Hippocampal formation (tissue), 2 donors: ENCODE data around the gene CLASP1.
"Not testable (repeated sequence)": the region's sequence is repeated elsewhere in the genome, so short reads cannot be mapped to it uniquely, and the experiment has no call there.

Experiments used
- DNase-seq, 2 donors: peaks; one replicate each; lab custom pipeline; 2025; lab: John Stamatoyannopoulos, UW

CLASP1 gene

GRCh38 chr2:121579309-121579708 is 70.0 kb downstream of the CLASP1 start:
- DNase-seq: no peak

- no peak for DNase-seq
These were observed 71.9 kb downstream of the CLASP1 start for GRCh38 chr2:121577381-121577780.

GRCh38 chr2:121576263-121576662 is 73.0 kb downstream of the CLASP1 start:
- no peak for DNase-seq

- DNase-seq: no peak
These were observed 73.5 kb downstream of the CLASP1 start for GRCh38 chr2:121575800-121576199.

- DNase-seq: no peak
These were observed 78.6 kb downstream of the CLASP1 start for GRCh38 chr2:121570667-121571055.

GRCh38 chr2:121570036-121570666 is 79.1 kb downstream of the CLASP1 start:
- DNase-seq: no peak

- peak; percentile 33 to 59 for DNase-seq
These were observed 81.3 kb downstream of the CLASP1 start for GRCh38 chr2:121567957-121568409.

- DNase-seq: no peak
These were observed 81.8 kb downstream of the CLASP1 start for GRCh38 chr2:121567452-121567851.

GRCh38 chr2:121565389-121566250 is 83.6 kb downstream of the CLASP1 start:
- no peak for DNase-seq

GRCh38 chr2:121564905-121565304 is 84.4 kb downstream of the CLASP1 start:
- DNase-seq: no peak

- not testable (repeated sequence) for DNase-seq
These were observed 85.5 kb downstream of the CLASP1 start for GRCh38 chr2:121563754-121564153.

- DNase-seq: no peak
These were observed 86.7 kb downstream of the CLASP1 start for GRCh38 chr2:121562269-121563176.

GRCh38 chr2:121561617-121562268 is 87.5 kb downstream of the CLASP1 start:
- no peak for DNase-seq

- no peak for DNase-seq
These were observed 90.9 kb downstream of the CLASP1 start for GRCh38 chr2:121558329-121558728.

GRCh38 chr2:121555008-121555407 is 94.3 kb downstream of the CLASP1 start:
- no peak for DNase-seq

GRCh38 chr2:121552477-121553180 is 96.6 kb downstream of the CLASP1 start:
- not testable (repeated sequence) for DNase-seq

- no peak for DNase-seq
These were observed 98.6 kb downstream of the CLASP1 start for GRCh38 chr2:121550669-121551068.

- no peak for DNase-seq
These were observed 101.6 kb downstream of the CLASP1 start for GRCh38 chr2:121547646-121548045.

GRCh38 chr2:121545913-121546312 is 103.3 kb downstream of the CLASP1 start:
- no peak for DNase-seq

- DNase-seq: no peak
These were observed 104.0 kb downstream of the CLASP1 start for GRCh38 chr2:121545257-121545656.

- DNase-seq: no peak
These were observed 107.8 kb downstream of the CLASP1 start for GRCh38 chr2:121541495-121541894.
